GM23248 (cell line): ENCODE data around the gene CLK2. TPM values are rescaled to one million over a fixed set of nuclear protein-coding genes. Genes with fewer than 3 reads are reported as not detected.
"Not testable (repeated sequence)": the region's sequence is repeated elsewhere in the genome, so short reads cannot be mapped to it uniquely, and the experiment has no call there.

Source experiments
- DNase-seq: peaks from one replicate; pipeline ENCODE4 v3.0.0-alpha.2; 2015
- H2AFZ ChIP-seq: fragments of 200-600 bp; sonication (generic); 2 replicates; pipeline ENCODE4 v1.6.1; 2016; ENCODE audit warnings: antibody characterized with exemption
- H3F3A ChIP-seq: fragments of 200-600 bp; sonication (generic); 2 replicates; pipeline ENCODE4 v1.6.1; 2016; ENCODE audit warnings: mild to moderate bottlenecking, antibody characterized with exemption, mixed run types; ENCODE audit not compliant: insufficient read depth
- H3K27ac ChIP-seq: fragments of 200-600 bp; sonication (generic); 2 replicates; pipeline ENCODE4 v1.5.1; 2016; ENCODE audit warnings: mild to moderate bottlenecking
- H3K27me3 ChIP-seq: fragments of 200-600 bp; sonication (generic); replicated peaks from 2 replicates; pipeline ENCODE4 v1.6.1; 2016; ENCODE audit warnings: mild to moderate bottlenecking; ENCODE audit not compliant: insufficient read depth
- H3K36me3 ChIP-seq: fragments of 200-600 bp; sonication (generic); 2 replicates; pipeline ENCODE4 v1.6.1; 2016; ENCODE audit warnings: low read depth, mild to moderate bottlenecking
- H3K4me1 ChIP-seq: fragments of 200-600 bp; sonication (generic); 2 replicates; pipeline ENCODE4 v1.6.1; 2016; ENCODE audit warnings: mild to moderate bottlenecking; ENCODE audit not compliant: insufficient read depth
- H3K4me2 ChIP-seq: fragments of 200-600 bp; sonication (generic); one replicate; pipeline ENCODE4 v1.6.1; 2016; ENCODE audit warnings: mild to moderate bottlenecking; ENCODE audit not compliant: unreplicated experiment
- H3K4me3 ChIP-seq: fragments of 200-600 bp; sonication (generic); 2 replicates; pipeline ENCODE4 v1.5.1; 2016; ENCODE audit warnings: mild to moderate bottlenecking
- H3K79me2 ChIP-seq: fragments of 200-600 bp; sonication (generic); 2 replicates; pipeline ENCODE4 v1.6.1; 2016; ENCODE audit warnings: mild to moderate bottlenecking; ENCODE audit not compliant: insufficient read depth
- H3K9ac ChIP-seq: fragments of 200-600 bp; sonication (generic); 2 replicates; pipeline ENCODE4 v1.6.1; 2016; ENCODE audit warnings: mild to moderate bottlenecking
- H3K9me2 ChIP-seq: fragments of 200-600 bp; sonication (generic); 2 replicates; pipeline ENCODE4 v1.6.1; 2016; ENCODE audit warnings: mixed run types, mild to moderate bottlenecking, moderate library complexity; ENCODE audit not compliant: insufficient read depth
- H3K9me3 ChIP-seq: fragments of 200-600 bp; sonication (generic); one replicate; pipeline ENCODE4 v1.6.1; 2017; ENCODE audit warnings: low read depth
- H4K20me1 ChIP-seq: fragments of 200-600 bp; sonication (generic); 2 replicates; pipeline ENCODE4 v1.6.0; 2016; ENCODE audit not compliant: insufficient read depth
- EZH2 ChIP-seq: fragments of 200-600 bp; sonication (generic); IDR thresholded peaks from 2 replicates; pipeline ENCODE4 v1.6.1; 2018; ENCODE audit warnings: antibody characterized with exemption, mild to moderate bottlenecking; ENCODE audit not compliant: insufficient read depth, poor library complexity, severe bottlenecking
- EZH2phosphoT487 ChIP-seq: fragments of 200-600 bp; sonication (generic); IDR thresholded peaks from 2 replicates; pipeline ENCODE4 v1.6.1; 2018; ENCODE audit warnings: antibody characterized with exemption, moderate library complexity, mild to moderate bottlenecking, low read depth; ENCODE audit not compliant: insufficient read depth
- WGBS, 2 experiments: methylation state at CpG; one replicate each; pipeline ENCODE4 v1.1.6; 2015 to 2017; ENCODE audit warnings: low lambda C conversion rate in 2 of 2, low coverage in 1 of 2; ENCODE audit errors: missing lambda C conversion rate in 2 of 2; 5-methylcytosine and 5-hydroxymethylcytosine counted together
- in situ Hi-C: fragments of 300-500 bp; cut with MboI; formaldehyde crosslinking; loops from 2 replicates; pipeline ENCODE4 v1.15.0; 2020
- polyA plus RNA-seq: library from polyadenylated mRNA; unstranded; fragments of >200 nt; fragmentation: Nextera tagmentation; extraction: Ambion mirVana; gene quantifications from 2 replicates; pipeline ENCODE4 v1.2.1, GENCODE V29; 2016
- total RNA-seq: library from RNA; depleted of rRNA; stranded (reverse); fragments of >200 nt; shearing (Covaris generic); gene quantifications from 2 replicates; pipeline ENCODE4 v1.2.3, GENCODE V29; 2014

Gene CLK2
- total and polyA plus RNA-seq, 2 experiments from 2014 or later: 10.4 to 16.8 TPM

GRCh38 chr1:155295942-155296267, 22.6 kb upstream of the CLK2 start:
- in situ Hi-C loops: no loop called here
- no peak overlapping the region for H3K4me3 ChIP-seq
- H3K9me3 ChIP-seq: no peaks in the 10 kb centered on the region
- H3K9me2 ChIP-seq: no peaks in the 10 kb centered on the region
- H3K9ac ChIP-seq: no peak overlapping the region
- H3F3A ChIP-seq: no peaks in the 10 kb centered on the region
- no peaks in the 10 kb centered on the region for H3K4me1 ChIP-seq
- H3K27ac ChIP-seq: no peak overlapping the region
- H3K27me3 ChIP-seq: peaks cover 19% of the 10 kb centered on the region
- DNase-seq: no peak
- H4K20me1 ChIP-seq: no peaks in the 10 kb centered on the region
- H3K4me2 ChIP-seq: no peak overlapping the region
- WGBS, 2 experiments: 55 to 61% methylated on average over 7 of the region's 7 CpGs
- TF ChIP-seq EZH2: no peak
- TF ChIP-seq EZH2phosphoT487: no peak
- H3K79me2 ChIP-seq: no peaks in the 10 kb centered on the region
- H3K36me3 ChIP-seq: no peaks in the 10 kb centered on the region
- 0 out of 2 replicates have a peak overlapping the region, but pooled peaks have one; percentile 74 for H2AFZ ChIP-seq

- TF ChIP-seq EZH2phosphoT487 (no peak), EZH2 (peak; percentile 25)
Measured at GRCh38 chr1:155295183-155295941, 22.1 kb upstream of the CLK2 start.

GRCh38 chr1:155294520-155295182, 21.3 kb upstream of the CLK2 start:
- in situ Hi-C loops: no loop called here
- no peaks in the 10 kb centered on the region for H3K36me3 ChIP-seq
- H4K20me1 ChIP-seq: no peaks in the 10 kb centered on the region
- no peaks in the 10 kb centered on the region for H3K4me1 ChIP-seq
- H3K27ac ChIP-seq: no peak overlapping the region
- no peaks in the 10 kb centered on the region for H3K9me3 ChIP-seq
- H3K4me2 ChIP-seq: peak overlapping the region; percentile 12
- H3K9me2 ChIP-seq: no peaks in the 10 kb centered on the region
- peak overlapping the region; percentile 26; the same call in 1 of the 2 replicates for H3K4me3 ChIP-seq
- no peak overlapping the region for H3K9ac ChIP-seq
- H3K27me3 ChIP-seq: peaks cover 19% of the 10 kb centered on the region
- no peaks in the 10 kb centered on the region for H3K79me2 ChIP-seq
- 23 to 24% methylated on average over 45 to 46 of the region's 46 CpGs for WGBS, 2 experiments
- H2AFZ ChIP-seq: peak overlapping the region; percentile 74
- TF ChIP-seq EZH2phosphoT487: no peak
- TF ChIP-seq EZH2: peak; percentile 38
- no peak for DNase-seq
- H3F3A ChIP-seq: no peaks in the 10 kb centered on the region

More at GRCh38 chr1:155295183-155295941, 22.1 kb upstream of the CLK2 start:
- H3K36me3 ChIP-seq: no peaks in the 10 kb centered on the region
- no peaks in the 10 kb centered on the region for H3K9me2 ChIP-seq
- no peak overlapping the region for H3K27ac ChIP-seq
- 13 to 15% methylated on average over 36 to 38 of the region's 47 CpGs for WGBS, 2 experiments
- no peaks in the 10 kb centered on the region for H3K9me3 ChIP-seq
- no peak for DNase-seq
- peak overlapping the region; percentile 74 for H2AFZ ChIP-seq
- peak overlapping the region; percentile 26; the same call in 1 of the 2 replicates for H3K4me3 ChIP-seq
- H3F3A ChIP-seq: no peaks in the 10 kb centered on the region
- no peak overlapping the region for H3K9ac ChIP-seq
- in situ Hi-C loops: no loop called here
- H4K20me1 ChIP-seq: no peaks in the 10 kb centered on the region
- H3K27me3 ChIP-seq: peaks cover 19% of the 10 kb centered on the region
- H3K79me2 ChIP-seq: no peaks in the 10 kb centered on the region
- peak overlapping the region; percentile 12 for H3K4me2 ChIP-seq
- no peaks in the 10 kb centered on the region for H3K4me1 ChIP-seq

GRCh38 chr1:155293086-155293749, 19.9 kb upstream of the CLK2 start:
- Histone ChIP-seq H4K20me1 (no peaks in the 10 kb centered on the region), H3F3A (no peaks in the 10 kb centered on the region), H3K9ac (no peak overlapping the region), H3K4me3 (no peak overlapping the region), H2AFZ (no peak overlapping the region), H3K9me3 (no peaks in the 10 kb centered on the region), H3K4me2 (no peak overlapping the region), H3K9me2 (no peaks in the 10 kb centered on the region), H3K79me2 (no peaks in the 10 kb centered on the region), H3K27ac (no peak overlapping the region), H3K27me3 (peaks cover 19% of the 10 kb centered on the region), H3K4me1 (no peaks in the 10 kb centered on the region), H3K36me3 (no peaks in the 10 kb centered on the region)
- WGBS, 2 experiments: 69 to 70% methylated on average over 17 of the region's 17 CpGs
- no peak for DNase-seq
- in situ Hi-C loops: no loop called here
- TF ChIP-seq EZH2phosphoT487 (no peak), EZH2 (no peak)

- H3K36me3 ChIP-seq, H3K27ac ChIP-seq, H3K4me2 ChIP-seq, H3K9me2 ChIP-seq, H3F3A ChIP-seq, H3K4me1 ChIP-seq, H3K9ac ChIP-seq, H3K9me3 ChIP-seq, H3K79me2 ChIP-seq, DNase-seq, H4K20me1 ChIP-seq, H3K4me3 ChIP-seq, in situ Hi-C loops, H2AFZ ChIP-seq: not testable (repeated sequence)
- peaks cover 19% of the 10 kb centered on the region for H3K27me3 ChIP-seq
- 66 to 72% methylated on average over 10 of the region's 10 CpGs for WGBS, 2 experiments
Measured at GRCh38 chr1:155291006-155291405, 17.7 kb upstream of the CLK2 start.
